B cell (primary cell): ENCODE data around the gene MALRD1. TPM values are rescaled to one million over a fixed set of nuclear protein-coding genes. Genes with fewer than 3 reads are reported as not detected.

Source experiments
- ATAC-seq: fragments of 200-7000 bp; cut with Tn5 transposase; one replicate; pipeline ENCODE4 v1.10.0; 2021; ENCODE audit warnings: low read depth, mild to moderate bottlenecking, moderate number of reproducible peaks, moderate library complexity
- CTCF ChIA-PET: fragments of 350-600 bp; sonication (Branson Sonifier 250); formaldehyde crosslinking; loops from one replicate; lab custom pipeline; 2021; ENCODE audit warnings: antibody characterized with exemption, inconsistent platforms; lab: Charles Lee
- POLR2A ChIA-PET: fragments of 350-600 bp; sonication (Branson Sonifier 250); formaldehyde crosslinking; loops from one replicate; lab custom pipeline; 2021; ENCODE audit warnings: antibody characterized with exemption; lab: Charles Lee
- DNase-seq: peaks from one replicate; pipeline ENCODE4 v3.0.0; 2013
- H2AFZ ChIP-seq: 2 replicates; pipeline ENCODE4 v1.6.1; 2012; ENCODE audit warnings: mild to moderate bottlenecking, low read depth, low read length; ENCODE audit not compliant: insufficient read depth, poor library complexity, severe bottlenecking
- H3K27ac ChIP-seq, 2 donors: 1 replicate in 1 of 2; 2 replicates in 1 of 2; pipeline ENCODE4 v1.5.1; 2012 to 2013; ENCODE audit warnings: low read length in 2 of 2, mild to moderate bottlenecking in 2 of 2, moderate library complexity in 1 of 2
- H3K27me3 ChIP-seq, 4 experiments: fragments of 200-600 bp in 1 of 4; sonication (generic) in 1 of 4; replicated peaks in 1 of 4; 1 replicate in 2 of 4; 2 replicates in 2 of 4; pipeline versions ENCODE4 v1.6.1 to v1.7.0; 2013 to 2016; ENCODE audit warnings: low read length in 3 of 4, mild to moderate bottlenecking in 2 of 4, mixed read lengths in 1 of 4, moderate library complexity in 1 of 4; ENCODE audit not compliant: insufficient read depth in 4 of 4, control insufficient read depth in 3 of 4; ENCODE audit errors: control extremely low read depth in 1 of 4
- H3K36me3 ChIP-seq, 2 experiments: replicated peaks in 1 of 2; 1 replicate in 1 of 2; 2 replicates in 1 of 2; pipeline versions ENCODE4 v1.6.1 to v1.7.1; 2013; ENCODE audit warnings: low read length in 1 of 2; ENCODE audit not compliant: insufficient read depth in 2 of 2, control insufficient read depth in 1 of 2; ENCODE audit errors: control extremely low read depth in 1 of 2, extremely low read depth in 1 of 2
- H3K4me1 ChIP-seq, 2 donors: fragments of 200-600 bp in 1 of 2; sonication (generic) in 1 of 2; 1 replicate in 1 of 2; 2 replicates in 1 of 2; pipeline versions ENCODE4 v1.5.1 to v1.6.1; 2013 to 2017; ENCODE audit warnings: low read length in 2 of 2; ENCODE audit not compliant: control insufficient read depth in 2 of 2, insufficient read depth in 2 of 2
- H3K4me2 ChIP-seq: replicated peaks from 2 replicates; pipeline ENCODE3; 2012; ENCODE audit warnings: mild to moderate bottlenecking, low read depth, low read length; ENCODE audit not compliant: poor library complexity, severe bottlenecking
- H3K4me3 ChIP-seq, 5 experiments: fragments of 200-600 bp in 1 of 5; sonication (generic) in 1 of 5; 1 replicate in 3 of 5; 2 replicates in 2 of 5; pipeline versions ENCODE4 v1.5.1 to v1.7.0; 2011 to 2016; ENCODE audit warnings: low read length in 4 of 5, mild to moderate bottlenecking in 4 of 5, low read depth in 2 of 5, control low read depth in 1 of 5, moderate library complexity in 1 of 5; ENCODE audit not compliant: insufficient read depth in 1 of 5; ENCODE audit errors: control extremely low read depth in 1 of 5, extremely low read depth in 1 of 5
- H3K79me2 ChIP-seq: fragments of 200-600 bp; sonication (generic); one replicate; pipeline ENCODE4 v1.6.0; 2016; ENCODE audit warnings: low read length; ENCODE audit not compliant: control insufficient read depth, insufficient read depth
- H3K9ac ChIP-seq: fragments of 200-600 bp; sonication (generic); 2 replicates; pipeline ENCODE4 v1.6.1; 2017; ENCODE audit warnings: mild to moderate bottlenecking, low read length, moderate library complexity
- H3K9me3 ChIP-seq, 3 donors: one replicate each; pipeline versions ENCODE4 v1.6.1 to v1.7.1; 2013; ENCODE audit warnings: low read length in 2 of 3; ENCODE audit not compliant: control insufficient read depth in 2 of 3, insufficient read depth in 1 of 3; ENCODE audit errors: control extremely low read depth in 1 of 3
- H4K20me1 ChIP-seq: 2 replicates; pipeline ENCODE4 v1.6.0; 2012; ENCODE audit warnings: mild to moderate bottlenecking, low read length; ENCODE audit not compliant: insufficient read depth, control insufficient read depth, poor library complexity, severe bottlenecking
- H3K27ac Mint-ChIP-seq: one replicate; pipeline ENCODE4 v1.8.0; 2021; ENCODE audit warnings: mixed read lengths
- H3K27me3 Mint-ChIP-seq: one replicate; pipeline ENCODE4 v1.8.0; 2021; ENCODE audit warnings: mixed read lengths
- H3K4me1 Mint-ChIP-seq: one replicate; pipeline ENCODE4 v1.8.0; 2021; ENCODE audit warnings: mixed read lengths
- H3K4me3 Mint-ChIP-seq: one replicate; pipeline ENCODE4 v1.8.0; 2021; ENCODE audit warnings: mixed read lengths
- H3K9me3 Mint-ChIP-seq: one replicate; pipeline ENCODE4 v1.8.0; 2022; ENCODE audit warnings: mixed read lengths; ENCODE audit not compliant: insufficient read depth
- CTCF ChIP-seq: fragments of 200-600 bp; IDR thresholded peaks from one replicate; pipeline ENCODE4 v1.8.0; 2022; ENCODE audit warnings: antibody characterized with exemption, mild to moderate bottlenecking
- EZH2 ChIP-seq: IDR thresholded peaks from 2 replicates; pipeline ENCODE4 v1.6.1; 2012; ENCODE audit warnings: borderline replicate concordance, low read depth, mild to moderate bottlenecking, moderate library complexity, low read length; ENCODE audit not compliant: insufficient read depth, poor library complexity, severe bottlenecking
- WGBS: methylation state at CpG from one replicate; pipeline ENCODE4 v1.1.5; 2013; ENCODE audit warnings: missing lambda C conversion rate; ENCODE audit not compliant: insufficient coverage; 5-methylcytosine and 5-hydroxymethylcytosine counted together
- intact Hi-C: fragments of 100-400 bp; cut with micrococcal nuclease; formaldehyde crosslinking; loops from one replicate; pipeline ENCODE4 v1.10.0; 2022
- polyA plus RNA-seq: library from polyadenylated mRNA; depleted of rRNA; stranded (reverse); fragments of >200 nt; gene quantifications from 2 replicates; pipeline ENCODE4 v1.2.3, GENCODE V29; 2012
- total RNA-seq, 2 donors: library from RNA; stranded (reverse); fragments of 120-200 nt in 1 of 2; gene quantifications; 1 replicate in 1 of 2; 2 replicates in 1 of 2; pipeline versions ENCODE4 v1.2.3 to v1.2.4, GENCODE V29; 2013 to 2022

Gene MALRD1
- total and polyA plus RNA-seq, 2 donors (not counting 1 experiment from before 2014, with no cell fraction given): not detected

- ATAC-seq (no peak), DNase-seq (no peak)
- ChIA-PET POLR2A (no interaction called here), CTCF (no interaction called here)
- H3K4me2 ChIP-seq: no peak overlapping the region
- H3K4me1 Mint-ChIP-seq: no peaks in the 10 kb centered on the region
- no peak overlapping the region for H3K9ac ChIP-seq
- peaks cover 6% of the 10 kb centered on the region for H3K9me3 Mint-ChIP-seq
- H3K27me3 ChIP-seq: no peaks in the 10 kb centered on the region
- no peak overlapping the region for H3K27ac Mint-ChIP-seq
- intact Hi-C loops: no loop called here
- TF ChIP-seq CTCF: no peak
- TF ChIP-seq EZH2: no peak
- H3K36me3 ChIP-seq: no peaks in the 10 kb centered on the region
- no peaks in the 10 kb centered on the region for H3K79me2 ChIP-seq
- no peak overlapping the region for H2AFZ ChIP-seq
- H3K4me3 ChIP-seq: no peak overlapping the region
- H3K4me3 Mint-ChIP-seq: no peak overlapping the region
- no peaks in the 10 kb centered on the region for H3K4me1 ChIP-seq
- H3K27ac ChIP-seq: no peak overlapping the region
- no CpG with 5 or more reads among the region's 4 CpGs for WGBS
- H4K20me1 ChIP-seq: no peaks in the 10 kb centered on the region
- no peaks in the 10 kb centered on the region for H3K27me3 Mint-ChIP-seq
- peaks cover 0 to 3% (median 1%) of the 10 kb centered on the region in 3 donors for H3K9me3 ChIP-seq
Observed at GRCh38 chr10:19058046-19058445, 9.4 kb downstream of the MALRD1 start.

GRCh38 chr10:19063986-19064385 lies 15.4 kb downstream of the MALRD1 start:
- H2AFZ ChIP-seq: no peak overlapping the region
- H3K36me3 ChIP-seq: no peaks in the 10 kb centered on the region
- no peaks in the 10 kb centered on the region for H3K27me3 ChIP-seq
- POLR2A ChIA-PET: no interaction called here
- Mint-ChIP-seq H3K4me1 (no peaks in the 10 kb centered on the region), H3K9me3 (peaks cover 8% of the 10 kb centered on the region), H3K4me3 (no peak overlapping the region), H3K27ac (no peak overlapping the region), H3K27me3 (no peaks in the 10 kb centered on the region)
- no peaks in the 10 kb centered on the region for H4K20me1 ChIP-seq
- no peak overlapping the region for H3K4me2 ChIP-seq
- no CpG with 5 or more reads among the region's 6 CpGs for WGBS
- no peak overlapping the region for H3K9ac ChIP-seq
- H3K9me3 ChIP-seq: peaks cover 0 to 1% (median 0%) of the 10 kb centered on the region in 3 donors
- DNase-seq (no peak), ATAC-seq (no peak)
- intact Hi-C loops: no loop called here
- no peak overlapping the region for H3K4me3 ChIP-seq
- H3K79me2 ChIP-seq: no peaks in the 10 kb centered on the region
- H3K4me1 ChIP-seq: no peaks in the 10 kb centered on the region
- no peak overlapping the region for H3K27ac ChIP-seq
- TF ChIP-seq CTCF: no peak
- TF ChIP-seq EZH2: no peak
- CTCF ChIA-PET: no interaction called here
